ENCODE measurements around the gene CORIN. TPM values are rescaled to one million over a fixed set of nuclear protein-coding genes. Genes with fewer than 3 reads are reported as not detected.

The CORIN gene
- total and polyA plus RNA-seq, 2 experiments from 2014 or later: not detected

GRCh38 chr4:47577779-47578553 is 259.9 kb downstream of the CORIN start (continued):
- TF ChIP-seq EZH2phosphoT487 (IDR thresholded peaks at IDR 0.05; ENCODE audit: unreplicated experiment) (no peak), CTCF (conservative IDR thresholded peaks at IDR 0.05; ENCODE audit: low read depth in 2 of 2) (no peak), EZH2 (IDR thresholded peaks at IDR 0.05; ENCODE audit: low read depth, unreplicated experiment) (no peak), JUNB (IDR thresholded peaks at IDR 0.05; ENCODE audit: unreplicated experiment) (no peak)
- TF ChIP-seq, protein P1, sequence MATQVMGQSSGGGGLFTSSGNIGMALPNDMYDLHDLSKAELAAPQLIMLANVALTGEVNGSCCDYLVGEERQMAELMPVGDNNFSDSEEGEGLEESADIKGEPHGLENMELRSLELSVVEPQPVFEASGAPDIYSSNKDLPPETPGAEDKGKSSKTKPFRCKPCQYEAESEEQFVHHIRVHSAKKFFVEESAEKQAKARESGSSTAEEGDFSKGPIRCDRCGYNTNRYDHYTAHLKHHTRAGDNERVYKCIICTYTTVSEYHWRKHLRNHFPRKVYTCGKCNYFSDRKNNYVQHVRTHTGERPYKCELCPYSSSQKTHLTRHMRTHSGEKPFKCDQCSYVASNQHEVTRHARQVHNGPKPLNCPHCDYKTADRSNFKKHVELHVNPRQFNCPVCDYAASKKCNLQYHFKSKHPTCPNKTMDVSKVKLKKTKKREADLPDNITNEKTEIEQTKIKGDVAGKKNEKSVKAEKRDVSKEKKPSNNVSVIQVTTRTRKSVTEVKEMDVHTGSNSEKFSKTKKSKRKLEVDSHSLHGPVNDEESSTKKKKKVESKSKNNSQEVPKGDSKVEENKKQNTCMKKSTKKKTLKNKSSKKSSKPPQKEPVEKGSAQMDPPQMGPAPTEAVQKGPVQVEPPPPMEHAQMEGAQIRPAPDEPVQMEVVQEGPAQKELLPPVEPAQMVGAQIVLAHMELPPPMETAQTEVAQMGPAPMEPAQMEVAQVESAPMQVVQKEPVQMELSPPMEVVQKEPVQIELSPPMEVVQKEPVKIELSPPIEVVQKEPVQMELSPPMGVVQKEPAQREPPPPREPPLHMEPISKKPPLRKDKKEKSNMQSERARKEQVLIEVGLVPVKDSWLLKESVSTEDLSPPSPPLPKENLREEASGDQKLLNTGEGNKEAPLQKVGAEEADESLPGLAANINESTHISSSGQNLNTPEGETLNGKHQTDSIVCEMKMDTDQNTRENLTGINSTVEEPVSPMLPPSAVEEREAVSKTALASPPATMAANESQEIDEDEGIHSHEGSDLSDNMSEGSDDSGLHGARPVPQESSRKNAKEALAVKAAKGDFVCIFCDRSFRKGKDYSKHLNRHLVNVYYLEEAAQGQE (IDR thresholded peaks at IDR 0.05; ENCODE audit: unreplicated experiment): no peak

- H3K4me1 Mint-ChIP-seq: no peaks in the 10 kb centered on the region
- TF ChIP-seq CREB1 (CRISPR knock-in tag; IDR thresholded peaks at IDR 0.05; ENCODE audit: low read depth): no peak
- TF ChIP-seq, protein P1 (IDR thresholded peaks at IDR 0.05; ENCODE audit: unreplicated experiment): no peak
- TF ChIP-seq EZH2 (IDR thresholded peaks at IDR 0.05; ENCODE audit: low read depth, unreplicated experiment): no peak
- TF ChIP-seq ZNF114 (CRISPR knock-in tag; IDR thresholded peaks at IDR 0.05): no peak
- TF ChIP-seq CTCF (conservative IDR thresholded peaks at IDR 0.05; ENCODE audit: low read depth in 2 of 2): no peak
- no peak for TF ChIP-seq EZH2phosphoT487 (IDR thresholded peaks at IDR 0.05; ENCODE audit: unreplicated experiment)
- no peak for TF ChIP-seq POLR2AphosphoS5 (IDR thresholded peaks at IDR 0.05; ENCODE audit: low read depth)
- no peak for TF ChIP-seq JUNB (IDR thresholded peaks at IDR 0.05; ENCODE audit: unreplicated experiment)
- no peak for TF ChIP-seq STAT1 (IDR thresholded peaks at IDR 0.05; ENCODE audit: unreplicated experiment)
These were observed 264.9 kb downstream of the CORIN start for GRCh38 chr4:47572981-47573380.

More at GRCh38 chr4:47572981-47573380, 264.9 kb downstream of the CORIN start:
- no peak for ATAC-seq
- DNase-seq (ENCODE audit: low spot score): no peak
- Mint-ChIP-seq H3K4me3 (no peak overlapping the region), H3K9me3 (no peaks in the 10 kb centered on the region), H3K36me3 (ENCODE audit: low read depth) (no peaks in the 10 kb centered on the region), H3K27me3 (ENCODE audit: insufficient read depth, low read depth, poor library complexity) (no peaks in the 10 kb centered on the region), H3K27ac (no peak overlapping the region)
- Histone ChIP-seq H3K27ac (ENCODE audit: low read depth) (no peak overlapping the region), H3K9me2 (ENCODE audit: insufficient read depth) (no peaks in the 10 kb centered on the region), H3K79me2 (replicated peaks; ENCODE audit: insufficient read depth) (no peaks in the 10 kb centered on the region), H3K4me1 (ENCODE audit: insufficient read depth) (no peaks in the 10 kb centered on the region), H3K4me2 (no peak overlapping the region), H4K20me1 (replicated peaks; ENCODE audit: insufficient read depth) (no peaks in the 10 kb centered on the region), H2AFZ (no peak overlapping the region), H3K27me3 (ENCODE audit: insufficient read depth) (no peaks in the 10 kb centered on the region), H3F3A (replicated peaks; ENCODE audit: low read depth) (no peaks in the 10 kb centered on the region), H3K36me3 (ENCODE audit: insufficient read depth) (no peaks in the 10 kb centered on the region), H3K4me3 (no peak overlapping the region)

All from GM23338 (cell line).